ENCODE data around the gene HOXC12.

GRCh38 chr12:53968214-53969127 lies 13.8 kb downstream of the HOXC12 start:
- TF ChIP-seq CTCF (IDR thresholded peaks at IDR 0.05), result no peak
- TF ChIP-seq POLR2A (IDR thresholded peaks at IDR 0.05), result no peak

All from right lobe of liver (tissue), 4 donors.